A549 (cell line): ENCODE measurements around the gene DUSP2.

Experiments
- CTCF ChIP-seq: fragments of >200 bp; sonication (Bioruptor Twin); formaldehyde crosslinking; IDR thresholded peaks from 3 replicates; pipeline ENCODE4 v1.5.1; 2016
- FOSL2 ChIP-seq, 2 experiments: fragments of 450-650 bp in 1 of 2; fragments of >200 bp in 1 of 2; sonication (Bioruptor Twin) in 1 of 2; formaldehyde crosslinking; IDR thresholded peaks; 2 replicates each; pipeline versions ENCODE4 v1.5.0 to v1.6.1; 2016 to 2020; ENCODE audit warnings: mild to moderate bottlenecking in 1 of 2, moderate library complexity in 1 of 2
- RARB ChIP-seq: fragments of 250-450 bp; sonication (Bioruptor Pico); IDR thresholded peaks from 2 replicates; pipeline ENCODE4 v1.8.0; 2021; ENCODE audit warnings: mild to moderate bottlenecking, moderate library complexity

DNA sequence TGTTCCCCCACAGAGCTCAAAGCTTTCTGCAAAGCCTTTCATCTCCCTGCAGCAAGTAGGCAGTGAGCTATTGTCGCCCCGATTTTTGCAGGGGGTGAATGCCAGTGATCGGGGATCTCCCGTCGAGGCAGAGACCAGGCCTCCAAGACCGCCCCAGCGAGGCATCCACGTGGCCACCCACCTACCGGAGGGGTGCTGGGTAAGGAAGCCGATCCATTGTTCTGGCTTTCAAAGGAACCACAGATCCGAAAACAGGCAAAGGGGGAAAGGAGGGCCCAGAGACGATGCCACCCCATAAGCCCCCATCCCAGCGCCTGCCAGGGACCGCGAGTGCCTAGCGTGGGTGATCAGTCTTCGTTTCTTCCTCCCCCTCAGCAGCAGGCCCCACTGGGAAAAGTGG, 31.3 kb downstream of the DUSP2 start:
- TF ChIP-seq CTCF = no peak
- TF ChIP-seq RARB = no peak
- no peak for TF ChIP-seq FOSL2 (IDR thresholded peaks at IDR 0.05)
- TF ChIP-seq FOSL2 (CRISPR knock-in tag; IDR thresholded peaks at IDR 0.05) = no peak
